Prostate gland (tissue), 2 donors: ENCODE results near the gene HBA1.

Experiments used
- POLR2A ChIP-seq: fragments of 450-650 bp; IDR thresholded peaks from one replicate; pipeline ENCODE4 v1.6.1; 2016; ENCODE audit warnings: antibody characterized with exemption, mild to moderate bottlenecking
- POLR2AphosphoS5 ChIP-seq: sonication (generic); formaldehyde crosslinking; IDR thresholded peaks from one replicate; pipeline ENCODE4 v1.6.1; 2017; ENCODE audit warnings: antibody characterized with exemption
- TF ChIP-seq, protein P1 (sequence below), 4 experiments: fragments of 200-600 bp in 2 of 4; fragments of 450-650 bp in 2 of 4; sonication (generic) in 2 of 4; IDR thresholded peaks; 1 replicate in 3 of 4; 2 replicates in 1 of 4; pipeline ENCODE4 v1.5.1; 2016 to 2019; ENCODE audit warnings: antibody characterized with exemption in 4 of 4, mild to moderate bottlenecking in 2 of 4, moderate library complexity in 2 of 4

DNA sequence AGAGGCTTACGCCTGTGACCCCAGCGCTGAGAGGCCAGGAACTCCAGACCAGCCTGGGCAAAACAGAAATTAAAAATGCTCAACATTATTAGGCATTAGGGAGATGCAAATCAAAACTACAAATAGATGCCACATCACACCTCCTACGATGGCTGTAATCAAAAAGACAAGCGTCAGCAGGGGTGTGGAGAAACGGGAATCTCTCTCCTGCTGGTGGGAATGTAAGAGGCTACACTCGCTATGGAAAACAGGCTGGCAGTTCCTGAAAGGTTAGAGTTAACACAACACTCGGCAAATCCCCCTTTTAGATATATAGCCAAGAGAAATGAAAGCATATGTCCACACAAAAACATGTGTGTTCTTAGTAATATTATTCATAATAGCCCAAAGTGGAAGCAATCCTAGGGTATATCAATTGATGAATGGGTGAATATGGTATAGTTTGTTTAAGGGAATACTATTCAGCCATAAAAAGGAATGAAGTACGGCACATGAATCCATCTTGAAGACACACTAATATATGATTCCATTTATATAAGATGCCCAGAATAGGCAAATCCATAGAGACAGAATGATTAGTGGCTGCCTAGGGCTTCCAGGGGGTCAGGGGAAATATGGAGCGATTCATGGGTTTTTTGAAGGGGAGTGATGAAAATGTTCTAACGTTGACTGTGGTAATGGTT, 36.2 kb upstream of the HBA1 start:
- TF ChIP-seq, protein P1, sequence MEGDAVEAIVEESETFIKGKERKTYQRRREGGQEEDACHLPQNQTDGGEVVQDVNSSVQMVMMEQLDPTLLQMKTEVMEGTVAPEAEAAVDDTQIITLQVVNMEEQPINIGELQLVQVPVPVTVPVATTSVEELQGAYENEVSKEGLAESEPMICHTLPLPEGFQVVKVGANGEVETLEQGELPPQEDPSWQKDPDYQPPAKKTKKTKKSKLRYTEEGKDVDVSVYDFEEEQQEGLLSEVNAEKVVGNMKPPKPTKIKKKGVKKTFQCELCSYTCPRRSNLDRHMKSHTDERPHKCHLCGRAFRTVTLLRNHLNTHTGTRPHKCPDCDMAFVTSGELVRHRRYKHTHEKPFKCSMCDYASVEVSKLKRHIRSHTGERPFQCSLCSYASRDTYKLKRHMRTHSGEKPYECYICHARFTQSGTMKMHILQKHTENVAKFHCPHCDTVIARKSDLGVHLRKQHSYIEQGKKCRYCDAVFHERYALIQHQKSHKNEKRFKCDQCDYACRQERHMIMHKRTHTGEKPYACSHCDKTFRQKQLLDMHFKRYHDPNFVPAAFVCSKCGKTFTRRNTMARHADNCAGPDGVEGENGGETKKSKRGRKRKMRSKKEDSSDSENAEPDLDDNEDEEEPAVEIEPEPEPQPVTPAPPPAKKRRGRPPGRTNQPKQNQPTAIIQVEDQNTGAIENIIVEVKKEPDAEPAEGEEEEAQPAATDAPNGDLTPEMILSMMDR (IDR thresholded peaks at IDR 0.05) = no peak
- TF ChIP-seq POLR2A (no peak), POLR2AphosphoS5 (no peak)
